HL-60/S4 (cell line): ENCODE data around the gene ASAP2.

ENCODE experiments used
- in situ Hi-C: fragments of 300-500 bp; cut with MboI; formaldehyde crosslinking; loops from 2 replicates; pipeline ENCODE4 v1.14.3; 2022; ENCODE audit warnings: low sequenced_read_pairs

The ASAP2 gene

GRCh38 chr2:9230051-9230802 lies 23.6 kb downstream of the ASAP2 start:
- in situ Hi-C loops = no loop called here

DNA sequence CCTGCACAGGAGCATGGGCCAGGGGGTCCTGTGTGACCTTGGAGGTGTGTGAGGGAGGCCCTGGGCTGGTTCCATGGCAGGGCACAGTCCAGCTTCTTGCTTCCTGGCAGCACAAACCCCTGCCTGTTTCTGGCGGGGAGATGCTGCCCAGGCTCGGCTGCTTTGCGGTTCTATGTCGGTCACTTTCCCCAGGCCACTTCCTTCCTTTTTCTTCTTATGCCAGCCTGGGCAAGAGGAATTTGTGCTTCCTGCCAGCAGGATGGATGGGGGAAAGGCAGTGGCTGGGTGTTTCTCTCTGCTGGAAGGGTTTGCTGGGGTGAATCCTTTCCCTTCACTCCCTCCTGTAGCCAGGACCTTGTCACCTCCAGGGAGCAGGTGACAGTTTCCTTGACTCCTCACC lies 24.3 kb downstream of the ASAP2 start:
- in situ Hi-C loops = no loop called here

- in situ Hi-C loops = no loop called here
Measured at GRCh38 chr2:9231291-9232165, 24.9 kb downstream of the ASAP2 start.

DNA sequence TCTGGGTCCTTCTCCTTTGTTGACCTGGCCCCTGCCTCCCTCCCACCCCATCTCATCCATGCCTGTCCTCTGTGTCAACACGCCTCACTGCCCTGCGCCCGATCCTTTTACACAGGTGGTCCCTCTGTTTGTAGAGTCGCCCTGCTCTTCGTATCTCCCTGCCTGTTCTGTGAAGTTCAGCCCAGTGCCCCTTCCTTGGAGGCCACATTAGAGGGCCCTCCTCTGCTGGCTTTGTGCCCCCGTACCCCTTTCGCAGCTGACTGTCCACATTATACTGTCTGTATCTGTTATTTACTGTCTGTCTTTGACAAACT lies 25.5 kb downstream of the ASAP2 start:
- in situ Hi-C loops = no loop called here

DNA sequence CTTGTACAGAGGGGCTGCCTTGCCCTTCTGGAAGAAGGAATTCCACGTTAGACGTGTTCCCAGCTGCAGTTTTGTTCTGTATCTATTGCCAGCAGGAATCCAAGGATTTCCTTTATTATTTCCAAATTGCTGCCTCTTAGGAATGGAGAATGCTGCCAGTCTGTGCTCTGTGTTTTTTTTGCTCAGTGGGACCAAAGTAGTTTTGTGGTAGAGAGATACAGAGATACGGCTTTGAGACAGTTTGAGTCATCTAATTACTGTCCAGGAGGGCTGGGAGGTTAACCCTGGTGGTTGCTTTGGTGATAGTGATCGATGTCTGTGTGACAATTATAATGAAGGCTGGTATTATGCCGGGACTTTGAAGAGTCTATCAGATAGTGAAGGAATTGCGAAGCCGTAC lies 26.3 kb downstream of the ASAP2 start:
- in situ Hi-C loops = no loop called here

DNA sequence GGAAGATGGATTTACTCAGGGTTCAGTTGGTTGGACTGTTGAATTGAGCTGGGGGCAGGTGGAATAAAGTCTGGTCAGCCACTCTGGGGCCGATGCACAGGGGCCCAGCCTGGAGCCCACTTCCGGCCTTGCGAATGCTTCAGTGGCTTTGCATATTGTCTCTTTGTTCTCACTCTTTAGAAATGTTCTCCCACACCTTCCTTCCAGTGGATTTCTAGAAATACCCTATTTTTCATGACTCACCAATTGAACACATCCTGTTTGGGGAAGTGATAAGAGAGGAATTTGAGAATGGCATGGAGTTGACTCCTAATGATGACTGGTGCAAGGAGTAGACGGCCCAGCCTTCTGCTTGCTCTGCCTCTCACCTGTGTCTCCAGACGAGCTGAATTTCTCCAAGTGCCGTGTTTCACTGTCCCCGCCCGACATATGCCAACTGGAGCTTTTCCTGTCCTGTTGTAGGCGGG lies 28.1 kb downstream of the ASAP2 start:
- in situ Hi-C loops = no loop called here

DNA sequence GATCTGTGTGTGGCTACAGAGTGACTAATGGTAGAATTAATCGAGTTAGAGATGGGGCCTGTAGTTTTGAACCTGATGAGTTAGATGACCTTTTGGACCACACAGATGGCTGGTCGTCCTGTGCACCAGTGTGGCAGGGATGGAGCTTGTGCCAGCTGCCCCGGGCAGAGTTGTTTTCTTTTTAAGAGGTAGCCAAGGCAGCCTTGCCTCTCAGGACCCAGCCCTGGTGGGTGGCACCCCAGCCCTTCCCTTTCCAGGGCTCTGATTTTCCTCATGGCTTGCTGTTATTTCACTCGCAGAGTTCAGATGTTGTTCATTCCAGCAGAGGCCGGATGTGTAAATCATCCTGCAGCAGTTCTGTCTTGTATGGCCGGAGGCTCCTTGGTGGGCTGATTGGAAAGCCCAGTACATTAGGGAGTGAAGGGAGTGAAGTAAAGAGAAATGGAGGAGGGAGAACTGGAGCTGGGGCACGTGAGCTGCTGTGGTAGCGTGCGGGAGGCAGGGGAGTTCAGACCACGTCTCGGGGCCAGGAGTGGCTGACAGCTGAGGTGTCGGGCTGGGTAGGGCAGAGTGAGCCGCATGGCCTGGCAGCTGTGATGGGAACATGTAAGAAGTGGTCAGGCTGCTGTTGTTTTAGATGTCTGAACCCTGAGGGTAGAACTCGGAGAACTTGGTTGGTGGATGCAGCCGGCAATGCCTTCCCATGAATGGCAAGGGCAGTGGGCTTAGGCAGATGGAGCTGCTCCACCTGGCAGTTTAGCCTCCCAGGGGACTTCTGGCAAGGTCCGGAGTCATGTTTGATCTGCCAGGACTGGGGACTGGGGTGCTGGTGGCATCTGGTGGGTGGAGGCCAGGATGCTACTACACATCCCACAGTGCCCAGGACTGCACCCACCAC lies 28.8 kb downstream of the ASAP2 start:
- in situ Hi-C loops = no loop called here

DNA sequence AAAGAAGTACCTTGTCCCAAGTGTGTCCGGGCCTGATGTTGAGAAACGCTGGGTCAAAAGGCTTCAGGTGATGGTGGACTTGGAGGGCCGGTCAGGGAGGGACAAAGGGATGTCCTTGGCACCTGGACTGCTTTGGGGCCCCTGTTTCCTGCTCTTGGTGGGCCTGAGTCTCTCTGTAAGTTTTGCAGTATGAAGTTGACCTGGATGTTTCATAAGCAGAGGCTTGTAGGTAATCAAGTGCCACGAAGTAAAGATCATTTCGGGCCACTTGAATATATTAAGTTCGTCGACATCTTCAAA lies 29.4 kb downstream of the ASAP2 start:
- in situ Hi-C loops = no loop called here

GRCh38 chr2:9236867-9237266 lies 30.3 kb downstream of the ASAP2 start:
- in situ Hi-C loops = no loop called here

GRCh38 chr2:9237831-9238230 lies 31.2 kb downstream of the ASAP2 start:
- in situ Hi-C loops = no loop called here

DNA sequence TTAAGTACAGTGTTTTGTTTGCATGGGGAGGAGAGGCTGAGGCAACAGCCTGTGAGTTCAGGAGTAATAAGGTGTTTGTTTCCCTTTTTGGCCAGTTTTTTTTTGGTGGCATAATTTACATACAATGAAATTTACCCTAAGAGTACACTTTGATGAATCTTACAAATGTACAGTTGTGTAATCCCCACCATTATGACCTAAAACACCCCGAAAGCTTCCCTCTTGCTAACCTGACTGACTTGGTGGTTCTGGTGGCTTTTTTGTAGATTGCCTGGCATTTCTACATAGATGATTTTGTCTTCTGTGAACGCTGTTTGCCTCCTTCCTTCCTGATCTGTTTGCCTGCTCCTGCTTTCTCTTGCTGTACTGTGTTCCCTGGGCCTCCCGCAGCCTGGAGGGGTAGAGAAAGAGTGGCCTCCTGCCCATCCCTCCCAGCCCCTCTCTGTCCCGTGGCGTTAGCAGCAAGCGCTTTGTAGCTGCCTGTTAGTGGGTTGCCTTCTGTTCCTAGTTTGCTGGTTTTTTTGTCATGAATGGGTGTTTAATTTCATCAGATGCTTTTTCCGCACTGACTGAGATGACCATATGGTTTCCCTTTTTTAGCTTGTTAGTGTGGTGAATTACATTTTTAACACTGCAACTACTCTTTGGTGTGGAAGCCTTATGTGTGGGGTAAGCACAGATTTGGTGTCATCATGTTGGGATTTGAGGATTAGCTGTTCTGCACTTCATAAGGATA lies 32.1 kb downstream of the ASAP2 start:
- in situ Hi-C loops = no loop called here

GRCh38 chr2:9239616-9240015 lies 33.0 kb downstream of the ASAP2 start:
- in situ Hi-C loops = no loop called here

- in situ Hi-C loops = no loop called here
Measured at GRCh38 chr2:9240745-9241144, 34.1 kb downstream of the ASAP2 start.

GRCh38 chr2:9241233-9241632 lies 34.6 kb downstream of the ASAP2 start:
- in situ Hi-C loops = no loop called here

GRCh38 chr2:9243357-9243756 lies 36.7 kb downstream of the ASAP2 start:
- in situ Hi-C loops = no loop called here

GRCh38 chr2:9244985-9245544 lies 38.5 kb downstream of the ASAP2 start:
- in situ Hi-C loops = no loop called here

DNA sequence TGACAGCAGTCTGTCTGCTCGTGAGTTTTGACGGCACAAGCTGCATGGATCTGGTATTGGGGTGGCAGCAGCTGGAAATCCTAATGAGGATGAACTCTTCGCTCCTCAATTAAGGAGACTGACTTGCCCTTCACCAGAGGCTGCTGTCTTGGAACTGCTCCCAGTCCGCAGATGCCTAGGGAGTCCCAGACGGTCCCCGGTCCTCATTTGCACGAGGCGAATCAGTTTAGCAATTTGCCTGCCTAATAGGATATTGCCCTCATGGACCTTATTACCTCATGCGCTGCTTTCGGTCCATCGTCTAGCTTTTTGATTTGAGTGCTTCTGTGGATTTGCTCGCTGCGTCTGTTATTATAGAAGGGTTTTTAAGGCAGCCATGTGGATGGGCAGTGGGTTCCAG lies 40.6 kb downstream of the ASAP2 start:
- in situ Hi-C loops = no loop called here

DNA sequence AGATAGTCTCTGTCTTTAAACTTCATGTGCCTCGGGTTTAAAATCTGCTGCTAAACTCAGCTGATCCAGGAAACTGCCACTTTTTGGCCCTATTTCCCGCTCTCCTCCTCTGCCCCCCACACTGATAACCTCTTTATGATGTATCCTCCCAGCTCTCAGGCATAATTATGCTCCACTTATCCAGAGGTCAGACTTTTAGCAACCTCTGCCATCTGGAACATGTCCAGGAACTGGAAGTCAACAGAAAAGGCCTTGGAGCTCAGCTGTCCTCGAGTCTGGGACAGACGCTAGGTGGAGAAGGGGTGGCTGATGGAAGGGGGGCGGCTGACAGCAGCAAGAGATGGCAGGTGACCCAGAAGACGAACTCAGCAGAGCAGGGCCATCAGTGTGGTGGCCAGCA lies 41.2 kb downstream of the ASAP2 start:
- in situ Hi-C loops = no loop called here

DNA sequence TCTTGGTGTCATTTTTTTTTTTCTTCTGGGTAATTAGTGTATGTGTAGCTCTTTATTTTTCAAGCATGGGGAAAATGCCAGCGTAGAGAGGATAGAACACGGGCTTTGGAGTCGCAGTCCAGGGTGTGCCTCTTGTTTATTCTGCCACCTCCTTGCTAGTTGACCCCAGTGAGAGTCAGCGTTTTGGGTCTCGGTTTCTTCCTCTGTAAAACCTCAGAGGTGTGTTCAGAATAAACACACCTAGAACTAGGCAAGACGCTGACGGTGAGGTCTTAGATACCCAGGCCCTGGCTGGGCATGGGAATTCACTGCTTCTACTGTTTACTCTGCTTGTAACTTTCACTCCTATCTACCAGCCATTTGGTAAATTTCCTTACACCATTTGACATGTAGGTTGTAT lies 41.8 kb downstream of the ASAP2 start:
- in situ Hi-C loops = no loop called here

- in situ Hi-C loops = no loop called here
Measured at GRCh38 chr2:9249020-9249800, 42.6 kb downstream of the ASAP2 start.
